HCT116 (cell line): ENCODE results near the gene CENPU.

Experiments
- ATF3 ChIP-seq: IDR thresholded peaks from 2 replicates; pipeline ENCODE4 v1.6.1; 2012
- CTCF ChIP-seq, 3 experiments: fragments of 200-600 bp in 1 of 3; sonication (generic) in 1 of 3; IDR thresholded peaks in 2 of 3; conservative IDR thresholded peaks in 1 of 3; 2 replicates each; pipeline ENCODE4 v1.5.1; 2012 to 2017; ENCODE audit warnings: low read depth in 2 of 3, low read length in 2 of 3, antibody characterized with exemption in 1 of 3, borderline replicate concordance in 1 of 3, control low read depth in 1 of 3, mild to moderate bottlenecking in 1 of 3, mixed read lengths in 1 of 3, mixed run types in 1 of 3, moderate library complexity in 1 of 3; ENCODE audit not compliant: insufficient read depth in 1 of 3
- EGR1 ChIP-seq: IDR thresholded peaks from 2 replicates; pipeline ENCODE4 v1.6.1; 2012; ENCODE audit warnings: low read depth
- ELF1 ChIP-seq: IDR thresholded peaks from 2 replicates; pipeline ENCODE4 v1.6.1; 2012; ENCODE audit warnings: low read depth, borderline replicate concordance
- EZH2 ChIP-seq: fragments of 200-600 bp; sonication (generic); IDR thresholded peaks from 2 replicates; pipeline ENCODE4 v1.6.1; 2017; ENCODE audit warnings: antibody characterized with exemption, mixed run types
- JUND ChIP-seq: IDR thresholded peaks from 2 replicates; pipeline ENCODE4 v1.6.1; 2012
- POLR2A ChIP-seq: IDR thresholded peaks from 2 replicates; pipeline ENCODE4 v1.7.0; 2011; ENCODE audit warnings: borderline replicate concordance; ENCODE audit not compliant: insufficient read depth, insufficient read length; ENCODE audit errors: extremely low read depth
- POLR2AphosphoS5 ChIP-seq: IDR thresholded peaks from 2 replicates; pipeline ENCODE4 v1.6.1; 2011; ENCODE audit warnings: mild to moderate bottlenecking, low read depth, low read length, moderate library complexity
- RAD21 ChIP-seq: IDR thresholded peaks from 2 replicates; pipeline ENCODE4 v1.6.1; 2012; ENCODE audit warnings: low read depth, mild to moderate bottlenecking
- REST ChIP-seq: IDR thresholded peaks from 2 replicates; pipeline ENCODE4 v1.6.1; 2012; ENCODE audit warnings: low read depth
- SP1 ChIP-seq: IDR thresholded peaks from 2 replicates; pipeline ENCODE4 v1.6.1; 2012; ENCODE audit warnings: low read depth
- TCF7L2 ChIP-seq: IDR thresholded peaks from 2 replicates; pipeline ENCODE4 v1.7.0; 2011; ENCODE audit warnings: borderline replicate concordance, inconsistent platforms; ENCODE audit not compliant: insufficient read depth, insufficient read length; ENCODE audit errors: extremely low read depth

- no peak for TF ChIP-seq EZH2
- TF ChIP-seq CTCF (IDR thresholded peaks at IDR 0.05 in 2 of 3, conservative IDR thresholded peaks at IDR 0.05 in 1 of 3; ENCODE audit: borderline replicate concordance in 1 of 3, insufficient read depth in 1 of 3, low read depth in 2 of 3, low read length in 2 of 3) = no peak
- TF ChIP-seq SP1 = no peak
- no peak for TF ChIP-seq TCF7L2
- no peak for TF ChIP-seq ELF1
- TF ChIP-seq RAD21 = no peak
- TF ChIP-seq POLR2A = no peak
- TF ChIP-seq ATF3 = no peak
- TF ChIP-seq POLR2AphosphoS5 = no peak
- TF ChIP-seq JUND = no peak
- TF ChIP-seq REST = no peak
- TF ChIP-seq EGR1 = no peak
These were observed 21.4 kb upstream of the CENPU start for GRCh38 chr4:184755278-184755677.
